HepG2 (cell line): ENCODE measurements around the gene NME4. TPM values are rescaled to one million over a fixed set of nuclear protein-coding genes. Genes with fewer than 3 reads are reported as not detected.
A peak's percentile ranks its signal among the peaks of the same experiment; 100 is the strongest.

Experiments used
- ATAC-seq: fragments of 200-7000 bp; cut with Tn5 transposase; 3 replicates; pipeline ENCODE4 v1.9.1; 2020; ENCODE audit warnings: mild to moderate bottlenecking, moderate library complexity
- BruUV-seq: library from RNA; stranded (reverse); fragments of 400-500 nt; replicated peaks from 2 replicates; lab custom pipeline; 2021; lab: Mats Ljungman, UMichigan
- CTCF ChIA-PET: fragments of 300-600 bp; formaldehyde crosslinking; extraction: SDS; loops from one replicate; lab custom pipeline; 2021; ENCODE audit warnings: low total read pairs, inconsistent platforms, low intra/inter-chr PET ratio; lab: Yijun Ruan, JAX
- POLR2A ChIA-PET: fragments of 350-600 bp; sonication (Branson Sonifier 250); formaldehyde crosslinking; loops from one replicate; lab custom pipeline; 2020; ENCODE audit warnings: antibody characterized with exemption, inconsistent platforms; lab: Yijun Ruan, JAX
- DNase-seq: peaks from one replicate; pipeline ENCODE4 v3.0.0-alpha.2; 2015; ENCODE audit warnings: low spot score
- FAIRE-seq: peaks from 3 replicates; lab custom pipeline; 2011; peaks lifted over from hg19 to GRCh38; lab: Jason Lieb, UNC
- H2AFZ ChIP-seq: one replicate; pipeline ENCODE4 v1.6.1; 2011; ENCODE audit warnings: low read length, inconsistent platforms
- H3K27ac ChIP-seq: fragments of 300-600 bp; 3 replicates; pipeline ENCODE4 v1.8.0; 2011; ENCODE audit warnings: mixed run types, mild to moderate bottlenecking, mixed read lengths, low read length, inconsistent platforms; ENCODE audit not compliant: insufficient read depth; ENCODE audit errors: extremely low read length
- H3K27me3 ChIP-seq, 2 experiments: fragments of 200-600 bp in 1 of 2; 2 replicates in 1 of 2; 3 replicates in 1 of 2; pipeline versions ENCODE4 v1.6.0 to v1.8.0; 2011; ENCODE audit warnings: low read length in 2 of 2, mild to moderate bottlenecking in 2 of 2, moderate library complexity in 2 of 2, inconsistent platforms in 1 of 2; ENCODE audit not compliant: insufficient read depth in 2 of 2, control insufficient read depth in 1 of 2
- H3K36me3 ChIP-seq, 2 experiments: fragments of 200-600 bp in 1 of 2; replicated peaks in 1 of 2; 2 replicates in 1 of 2; 3 replicates in 1 of 2; pipeline versions ENCODE4 v1.5.1 to v1.8.0; 2011; ENCODE audit warnings: low read length in 2 of 2, inconsistent platforms in 1 of 2; ENCODE audit not compliant: insufficient read depth in 2 of 2, control insufficient read depth in 1 of 2
- H3K4me1 ChIP-seq: 2 replicates; pipeline ENCODE4 v1.5.1; 2012; ENCODE audit warnings: low read length, inconsistent platforms; ENCODE audit not compliant: insufficient read depth
- H3K4me2 ChIP-seq: 2 replicates; pipeline ENCODE4 v1.6.0; 2011; ENCODE audit warnings: low read depth, low read length, inconsistent platforms
- H3K4me3 ChIP-seq, 3 experiments: fragments of 200-600 bp in 1 of 3; sonication (generic), shearing (Covaris generic) in 1 of 3; replicated peaks in 1 of 3; 2 replicates each; pipeline ENCODE4 v1.5.1; 2011 to 2016; ENCODE audit warnings: low read length in 3 of 3, inconsistent platforms in 2 of 3, low read depth in 2 of 3, mild to moderate bottlenecking in 2 of 3, control low read depth in 1 of 3, mixed read lengths in 1 of 3; ENCODE audit not compliant: insufficient read depth in 1 of 3
- H3K79me2 ChIP-seq: one replicate; pipeline ENCODE4 v1.6.1; 2011; ENCODE audit warnings: low read length, inconsistent platforms; ENCODE audit not compliant: insufficient read depth
- H3K9ac ChIP-seq: 2 replicates; pipeline ENCODE4 v1.6.0; 2011; ENCODE audit warnings: mild to moderate bottlenecking, low read depth, low read length, inconsistent platforms; ENCODE audit not compliant: insufficient read depth
- H3K9me3 ChIP-seq: 2 replicates; pipeline ENCODE4 v1.5.1; 2012; ENCODE audit warnings: mild to moderate bottlenecking, low read length
- H4K20me1 ChIP-seq: 2 replicates; pipeline ENCODE4 v1.6.0; 2011; ENCODE audit warnings: inconsistent platforms, mild to moderate bottlenecking, low read length, moderate library complexity; ENCODE audit not compliant: insufficient read depth
- ATF6 ChIP-seq: sonication (generic); formaldehyde crosslinking; conservative IDR thresholded peaks from 2 replicates; pipeline ENCODE4 v1.4.0; 2020; ENCODE audit warnings: missing genetic modification reagents
- DMAP1 ChIP-seq: IDR thresholded peaks from 2 replicates; pipeline ENCODE4 v1.6.1; 2016
- DMTF1 ChIP-seq: sonication (generic); formaldehyde crosslinking; IDR thresholded peaks from 2 replicates; pipeline ENCODE4 v1.4.0; 2020; ENCODE audit warnings: mild to moderate bottlenecking, missing genetic modification reagents
- FOXO4 ChIP-seq: sonication (generic); formaldehyde crosslinking; conservative IDR thresholded peaks from 2 replicates; pipeline ENCODE4 v1.8.1; 2023; ENCODE audit warnings: missing genetic modification reagents
- FOXP4 ChIP-seq: sonication (generic); formaldehyde crosslinking; IDR thresholded peaks from 2 replicates; pipeline ENCODE4 v1.4.0; 2020; ENCODE audit warnings: missing genetic modification reagents
- HHEX ChIP-seq: IDR thresholded peaks from 2 replicates; pipeline ENCODE4 v1.6.1; 2016; ENCODE audit warnings: control low read depth
- HNRNPL ChIP-seq: fragments of 200-400 bp; formaldehyde crosslinking; IDR thresholded peaks from 2 replicates; pipeline ENCODE4 v1.6.1; 2017; ENCODE audit warnings: mild to moderate bottlenecking, low read depth, low read length
- MXD1 ChIP-seq: sonication (generic); formaldehyde crosslinking; IDR thresholded peaks from 2 replicates; pipeline ENCODE4 v1.4.0; 2020; ENCODE audit warnings: mild to moderate bottlenecking, missing genetic modification reagents
- RXRA ChIP-seq: sonication (generic); formaldehyde crosslinking; IDR thresholded peaks from 2 replicates; pipeline ENCODE4 v1.5.1; 2020; ENCODE audit warnings: missing genetic modification reagents
- SIX4 ChIP-seq: sonication (generic); formaldehyde crosslinking; IDR thresholded peaks from 2 replicates; pipeline ENCODE4 v1.4.0; 2020; ENCODE audit warnings: missing genetic modification reagents
- THYN1 ChIP-seq: sonication (generic); formaldehyde crosslinking; IDR thresholded peaks from 2 replicates; pipeline ENCODE4 v1.8.1; 2023; ENCODE audit warnings: low read depth, mild to moderate bottlenecking, moderate library complexity, missing genetic modification reagents, borderline replicate concordance
- ZNF207 ChIP-seq: fragments of 450-650 bp; IDR thresholded peaks from 2 replicates; pipeline ENCODE4 v1.6.1; 2016; ENCODE audit warnings: antibody characterized with exemption, borderline replicate concordance
- ZNF296 ChIP-seq: sonication (generic); formaldehyde crosslinking; conservative IDR thresholded peaks from 2 replicates; pipeline ENCODE4 v1.5.0; 2020; ENCODE audit warnings: mild to moderate bottlenecking, missing genetic modification reagents
- ZNF740 ChIP-seq: sonication (generic); formaldehyde crosslinking; IDR thresholded peaks from 2 replicates; pipeline ENCODE4 v1.4.0; 2020; ENCODE audit warnings: missing genetic modification reagents
- WGBS: methylation state at CpG from one replicate; pipeline ENCODE4 v1.1.6; 2017; ENCODE audit warnings: low lambda C conversion rate; 5-methylcytosine and 5-hydroxymethylcytosine counted together
- in situ Hi-C: cut with HindIII; loops from 2 replicates; pipeline ENCODE4 v1.10.0; 2017; ENCODE audit warnings: low pct_unique_long_range_greater_than_20kb; ENCODE audit not compliant: extremely low pct_ligation_motif_present
- intact Hi-C: fragments of 100-400 bp; cut with micrococcal nuclease; formaldehyde crosslinking; loops from one replicate; pipeline ENCODE4 v1.10.0; 2022; ENCODE audit not compliant: unreplicated experiment
- polyA plus RNA-seq, 8 experiments: library from polyadenylated mRNA; depleted of rRNA in 3 of 8; stranded (reverse) in 7 of 8; unstranded in 1 of 8; fragments of >200 nt; fragmentation: Illumina TruSeq in 4 of 8; extraction: Trizol in 4 of 8; gene quantifications; 2 replicates each; pipeline versions ENCODE4 v1.2.1 to v1.2.3, GENCODE V29; 2011 to 2016; ENCODE audit warnings: low read depth in 4 of 8, missing spikeins in 1 of 8, mixed read lengths in 1 of 8; ENCODE audit not compliant: insufficient read depth in 1 of 8
- total RNA-seq, 5 experiments: library from RNA; depleted of rRNA; stranded (reverse); fragments of >200 nt; fragmentation: Illumina TruSeq; extraction: Trizol; gene quantifications; 2 replicates each; pipeline ENCODE4 v1.2.3, GENCODE V29; 2016; ENCODE audit warnings: low read depth in 1 of 5

Gene NME4
- total and polyA plus RNA-seq, 2 of the 13 experiments (the other 11 are each of a cell fraction or from before 2014, with no cell fraction given): 121 to 263 TPM

GRCh38 chr16:379961-380761 lies 16.8 kb upstream of the NME4 start (continued):
- 0 out of 2 replicates have a peak, but pooled peaks have one; percentile 30 for TF ChIP-seq FOXO4 (CRISPR knock-in tag)
- TF ChIP-seq, all 625 proteins: peak for 8

GRCh38 chr16:380762-381011 lies 16.3 kb upstream of the NME4 start:
- Histone ChIP-seq H3K9me3 (no peaks in the 10 kb centered on the region), H2AFZ (no peak overlapping the region), H3K4me2 (peak overlapping the region; percentile 88), H3K4me3 (peak overlapping the region; percentile 85 to 94 (median 93)), H3K36me3 (peaks cover 7 to 9% of the 10 kb centered on the region in 2 experiments; a peak in 2 of 5 replicates), H3K79me2 (peaks cover 16% of the 10 kb centered on the region), H3K27me3 (no peaks in the 10 kb centered on the region), H3K4me1 (peaks cover 38% of the 10 kb centered on the region), H3K9ac (peak overlapping the region; percentile 81), H4K20me1 (no peaks in the 10 kb centered on the region), H3K27ac (peak overlapping the region; percentile 68)
- DNase-seq (no peak), FAIRE-seq (no peak), ATAC-seq (peak; percentile 46)
- ChIA-PET CTCF (no interaction called here), POLR2A (interaction anchor here (0.8 to 5.9 kb wide), 7 partner anchors 10 to 122 kb away, joined by 3 to 27 read pairs (median 5); partner anchors contain the start of genes AXIN1, DECR2 and MRPL28)
- intact Hi-C loops: no loop called here
- BruUV-seq: no TSS peak
- in situ Hi-C loops: no loop called here
- WGBS: 0% methylated on average over 3 of the region's 12 CpGs
- TF ChIP-seq ZNF296 (no peak), ZNF207 (no peak), DMAP1 (CRISPR knock-in tag) (no peak), MXD1 (CRISPR knock-in tag) (no peak), ATF6 (CRISPR knock-in tag) (no peak), ZNF740 (CRISPR knock-in tag) (no peak), DMTF1 (CRISPR knock-in tag) (no peak), FOXP4 (no peak), THYN1 (CRISPR knock-in tag) (no peak), HHEX (CRISPR knock-in tag) (no peak), HNRNPL (no peak), RXRA (CRISPR knock-in tag) (no peak), SIX4 (CRISPR knock-in tag) (no peak)
